HG02870 (cell line): ENCODE results near the gene IGSF21.
"Not testable (repeated sequence)": the region's sequence is repeated elsewhere in the genome, so short reads cannot be mapped to it uniquely, and the experiment has no call there.

Source experiments
- ATAC-seq: cut with Tn5 transposase; IDR thresholded peaks from one replicate; pipeline ENCODE4 v1.9.1; 2021; ENCODE audit warnings: mild to moderate bottlenecking, moderate library complexity; ENCODE audit not compliant: unreplicated experiment

Gene IGSF21

DNA sequence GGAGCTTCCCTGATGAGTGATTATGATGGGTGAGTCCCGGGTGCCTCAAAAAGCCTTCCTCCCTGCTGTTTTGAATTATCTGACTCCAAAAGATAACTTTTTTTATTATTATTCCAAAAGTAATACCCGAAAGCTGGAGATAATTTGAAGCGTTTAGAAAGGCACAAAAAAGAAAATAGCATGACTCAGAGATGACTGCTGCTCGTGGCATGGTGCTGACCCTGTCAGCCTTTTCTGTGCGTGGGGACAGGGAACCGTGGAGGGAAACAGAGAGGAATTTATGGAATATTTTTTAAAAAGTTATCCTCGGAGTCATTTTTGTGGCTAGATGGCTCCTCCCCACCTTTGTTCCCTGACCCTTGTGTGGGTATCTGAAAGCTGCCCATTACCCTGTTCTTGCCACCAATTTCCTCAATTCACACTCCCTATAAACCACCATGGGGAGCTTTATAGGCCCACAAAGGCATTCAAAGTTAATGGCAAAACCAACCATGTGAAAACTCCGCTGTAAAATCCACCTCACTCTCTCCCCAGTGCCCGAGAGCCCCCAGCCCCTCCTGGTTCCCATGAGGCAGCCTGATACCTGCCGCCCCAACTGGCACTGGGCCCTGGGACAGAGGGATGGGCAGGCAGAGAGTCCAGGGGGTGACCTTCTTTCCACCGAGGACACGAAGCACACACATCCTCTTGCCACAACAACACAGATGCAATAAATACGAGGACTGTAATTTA, 37.5 kb downstream of the IGSF21 start:
- ATAC-seq: no peak

DNA sequence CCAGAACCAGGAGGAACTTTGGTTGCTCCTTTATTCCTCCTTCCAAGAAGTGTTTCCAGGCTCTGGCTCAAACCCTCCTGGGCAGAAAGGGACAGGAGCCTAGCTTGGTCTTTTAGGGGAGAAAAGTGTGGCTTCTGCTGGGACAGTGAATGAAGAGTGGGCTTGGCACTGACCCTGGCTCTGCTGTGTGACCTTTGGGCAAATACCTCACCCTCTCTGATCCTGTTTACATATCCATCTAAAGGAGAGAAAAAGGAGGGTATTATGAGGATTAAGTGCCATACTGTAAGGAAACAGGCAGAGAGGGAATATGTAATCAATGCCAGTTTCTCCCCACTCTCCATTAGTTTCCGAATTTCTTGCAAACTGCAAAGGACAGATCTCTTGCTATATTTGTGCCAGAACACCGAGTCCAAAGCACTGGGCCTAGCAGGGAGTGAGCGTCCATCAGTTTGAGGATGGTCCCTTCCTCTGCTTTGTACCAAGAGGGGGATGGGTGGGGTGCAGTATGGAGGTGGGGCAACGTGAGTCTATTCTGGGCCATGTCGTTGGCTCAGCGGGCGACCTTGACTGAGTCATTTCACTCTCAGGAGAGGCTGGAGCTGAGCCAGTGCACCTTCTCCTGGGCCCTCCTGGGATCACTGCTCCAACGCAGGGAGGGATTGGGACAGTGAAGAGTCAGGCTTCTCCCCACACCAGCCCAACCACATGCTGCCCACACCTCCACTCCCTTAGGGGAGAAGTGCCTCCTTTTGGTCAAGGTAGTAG, 38.4 kb downstream of the IGSF21 start:
- ATAC-seq: no peak

DNA sequence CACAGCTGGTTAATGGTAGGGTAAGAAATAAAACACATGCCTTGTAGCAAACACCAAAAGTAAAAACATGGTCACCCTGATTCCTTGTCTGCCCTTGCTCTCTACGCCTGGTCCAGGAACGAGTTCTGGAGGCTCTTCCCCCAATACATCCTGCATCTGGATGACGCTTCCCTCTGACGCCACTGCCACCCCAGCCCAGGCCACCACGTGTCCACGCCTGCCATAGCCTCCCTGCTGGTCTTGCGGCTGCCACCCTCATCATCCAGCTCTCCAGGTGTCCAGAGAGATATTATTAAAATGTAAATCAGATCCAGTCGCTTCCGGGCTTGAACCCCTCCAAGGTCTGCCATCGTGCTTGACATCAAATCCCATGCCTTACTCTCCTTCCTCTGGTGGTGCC, 39.3 kb downstream of the IGSF21 start:
- no peak for ATAC-seq

DNA sequence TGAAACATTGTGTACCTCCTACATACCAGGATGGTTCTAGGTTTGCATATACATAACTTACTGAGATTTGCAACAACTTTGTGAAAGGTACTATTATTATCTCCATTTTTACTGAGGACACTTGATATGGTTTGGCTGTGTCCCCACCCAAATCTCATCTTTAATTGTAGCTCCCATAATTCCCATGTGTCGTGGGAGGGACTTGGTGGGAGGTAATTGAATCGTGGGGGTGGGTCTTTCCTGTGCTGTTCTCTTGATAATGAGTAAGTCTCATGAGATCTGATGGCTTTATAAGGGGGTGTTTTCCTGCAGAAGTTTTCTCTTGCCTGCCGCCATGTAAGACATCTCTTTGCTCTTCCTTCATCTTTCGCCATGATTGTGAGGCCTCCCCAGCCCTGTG, 40.1 kb downstream of the IGSF21 start:
- ATAC-seq: no peak

DNA sequence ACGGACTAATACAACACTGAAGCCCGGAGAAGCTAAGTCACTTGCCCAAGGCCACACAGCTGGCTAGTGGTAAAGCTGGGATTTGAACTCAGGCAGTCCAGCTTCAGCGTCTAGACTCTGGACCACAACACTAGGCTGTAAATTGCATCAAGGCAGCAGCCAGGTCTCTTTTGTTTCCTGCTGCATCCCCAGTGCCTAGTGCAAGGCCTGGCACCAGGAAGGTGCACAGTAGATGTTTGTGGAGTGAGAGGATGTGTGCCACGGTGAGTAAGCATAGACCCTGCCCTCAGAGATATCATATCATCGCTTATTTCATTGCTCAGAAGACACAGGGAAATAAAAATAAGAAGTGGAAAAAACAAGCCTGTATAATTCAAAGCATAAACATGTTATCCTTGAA, 40.9 kb downstream of the IGSF21 start:
- no peak for ATAC-seq

DNA sequence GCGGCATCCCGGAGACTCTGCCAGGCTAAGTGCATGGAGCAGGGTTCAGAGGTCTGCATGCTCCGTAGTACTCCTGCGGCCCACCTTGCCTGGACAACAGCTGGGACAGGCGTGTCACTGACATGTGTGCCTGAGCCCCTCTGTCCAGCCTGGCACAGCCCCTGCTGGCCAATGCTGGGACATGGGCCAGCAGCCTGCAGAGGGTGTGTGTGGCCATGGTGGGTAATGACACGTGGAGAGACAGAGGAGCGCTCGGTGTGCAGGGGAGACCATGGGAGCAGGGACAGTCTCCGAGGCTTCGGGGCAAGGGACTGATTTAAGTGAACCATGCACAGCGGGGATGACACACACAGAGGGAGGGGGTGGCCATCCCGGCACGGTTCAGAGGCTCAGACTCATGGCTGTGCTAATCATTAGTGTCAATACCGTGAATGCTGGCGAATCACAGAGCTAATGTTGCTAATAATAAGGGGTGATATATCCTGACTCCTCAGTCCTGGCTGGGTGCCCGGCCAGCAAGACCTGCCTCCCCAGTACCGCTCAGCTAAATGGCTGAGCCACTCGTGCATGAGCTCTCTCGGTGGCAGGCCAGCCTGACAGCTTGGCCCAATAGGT, 41.5 kb downstream of the IGSF21 start:
- no peak for ATAC-seq

DNA sequence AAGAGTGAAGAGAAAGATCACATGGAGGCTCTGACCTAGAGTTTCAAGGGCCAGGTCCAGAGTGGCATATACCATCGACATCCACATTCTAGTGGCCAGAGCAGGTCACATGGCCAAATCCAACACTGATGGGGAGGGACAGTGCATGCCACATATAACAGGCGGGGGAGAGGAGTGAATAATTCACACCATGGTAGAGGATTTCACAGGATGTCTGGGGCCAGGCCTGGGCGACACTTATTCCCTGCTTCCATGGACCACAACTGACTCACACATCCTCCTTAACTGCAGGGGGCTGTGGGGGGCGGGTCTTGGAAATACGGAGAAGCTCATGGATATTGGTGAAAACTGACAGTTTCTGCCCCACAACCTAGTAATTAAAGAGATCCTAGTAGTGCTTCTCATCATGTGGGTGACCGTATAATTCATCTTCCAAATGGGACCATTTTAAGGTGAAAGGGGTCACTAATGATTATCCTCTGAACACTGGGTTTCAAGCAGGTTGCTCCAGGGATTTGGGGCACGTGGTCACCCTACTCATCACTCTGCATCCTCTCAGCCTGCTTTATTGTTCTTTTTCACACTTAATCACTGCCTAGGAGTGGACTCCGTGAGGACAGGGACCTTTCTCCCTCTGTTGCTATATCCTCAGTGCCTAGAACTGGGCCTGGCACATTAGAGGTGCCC, 44.0 kb downstream of the IGSF21 start:
- ATAC-seq: no peak

DNA sequence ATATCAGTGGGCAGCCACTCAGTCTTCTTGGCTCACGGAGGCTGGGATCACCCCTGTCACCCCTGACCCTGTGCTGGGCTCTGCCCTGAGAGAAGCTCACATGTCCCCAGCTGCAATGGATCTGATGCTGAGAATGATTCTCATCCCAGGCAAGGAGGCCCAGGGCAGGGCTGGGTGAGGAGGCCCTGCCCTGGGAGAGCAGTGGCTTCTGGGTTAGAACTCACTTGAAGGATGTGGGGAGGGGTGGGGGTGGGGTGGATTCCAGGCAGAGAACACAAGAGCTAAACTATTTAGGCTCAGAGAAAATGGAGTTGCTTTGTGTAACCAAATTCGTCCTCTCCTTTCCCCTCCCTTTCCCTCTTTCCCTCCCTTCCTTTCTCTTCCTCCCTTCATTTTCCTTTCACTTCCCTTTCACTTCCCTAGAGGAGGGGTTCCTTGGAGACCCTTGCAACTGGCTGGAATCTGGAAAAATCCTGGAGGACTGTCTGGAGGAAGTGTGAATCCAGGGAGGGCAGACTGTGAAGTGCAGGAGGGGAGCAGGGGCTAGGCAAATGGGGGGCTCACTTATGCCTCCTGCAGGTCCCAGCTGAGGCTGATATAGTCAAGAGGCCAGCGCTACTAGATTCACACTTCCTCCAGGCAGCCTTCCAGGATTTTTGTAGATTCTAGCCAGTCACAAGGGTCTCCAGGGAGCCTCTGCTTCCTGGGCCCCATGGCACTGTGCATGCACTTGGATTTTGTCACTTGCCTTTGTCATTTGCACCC, 47.0 kb downstream of the IGSF21 start:
- no peak for ATAC-seq

DNA sequence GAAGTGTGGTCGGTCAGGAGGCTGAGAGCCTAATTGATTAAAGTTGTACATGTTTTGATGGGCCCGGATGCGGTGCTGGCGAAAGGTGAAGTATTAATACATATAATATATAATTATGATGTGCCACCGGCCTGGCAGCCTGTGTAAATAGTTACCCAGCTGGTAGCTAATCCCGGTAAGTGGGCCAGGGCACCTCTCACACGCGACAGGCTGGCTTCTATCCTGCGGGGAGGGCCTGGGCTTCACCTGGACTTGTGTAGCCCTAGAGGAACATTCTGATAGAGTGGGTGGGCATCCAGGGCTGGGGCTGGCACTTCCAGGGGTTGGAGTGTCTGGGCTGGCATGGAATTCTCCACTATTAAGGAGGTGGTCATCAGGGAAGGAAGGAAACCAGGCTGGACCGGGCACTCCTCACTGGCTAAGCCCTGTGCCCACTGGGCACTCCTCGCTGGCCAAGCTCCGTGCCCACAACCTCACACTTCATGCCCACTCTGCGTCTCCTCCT, 48.3 kb downstream of the IGSF21 start:
- no peak for ATAC-seq

DNA sequence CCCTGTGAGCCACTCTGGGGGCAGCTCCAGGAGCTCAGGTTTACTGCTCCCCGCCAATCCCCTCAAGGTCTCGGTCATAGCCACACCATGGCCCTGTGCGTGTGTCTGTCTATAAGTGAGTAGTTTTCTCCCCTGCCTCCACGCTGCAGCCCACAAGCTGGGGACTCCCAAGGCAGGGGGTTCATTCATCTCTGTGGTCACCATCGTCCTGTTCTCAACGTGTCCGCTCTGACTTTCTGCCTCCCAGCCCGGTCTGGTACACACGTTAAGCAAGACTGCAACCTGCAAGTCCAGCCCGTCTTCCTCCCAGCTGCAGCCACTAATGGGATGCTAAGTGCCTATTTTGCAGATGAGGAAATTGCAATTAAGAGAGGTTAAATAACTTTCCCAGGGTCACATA, 49.8 kb downstream of the IGSF21 start:
- no peak for ATAC-seq

DNA sequence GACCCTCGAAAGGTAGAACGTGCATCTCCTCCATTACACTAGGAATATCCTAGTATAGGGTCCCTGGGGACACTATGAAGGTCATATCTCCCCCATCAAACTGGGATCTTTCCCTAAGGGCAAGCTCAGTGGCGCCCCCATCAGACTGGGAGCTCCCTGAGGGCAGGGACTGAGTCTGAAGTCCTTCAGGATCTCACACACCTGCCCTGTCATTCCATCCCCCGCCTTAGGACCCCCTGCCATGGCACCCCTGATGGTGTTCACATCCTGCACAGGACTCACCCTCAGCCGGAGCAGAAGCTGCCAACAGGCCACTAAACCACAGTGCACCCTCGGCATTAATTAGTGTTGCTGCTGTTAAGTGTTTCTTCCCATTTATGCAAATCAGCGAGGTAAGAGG, 50.4 kb downstream of the IGSF21 start:
- ATAC-seq: no peak

DNA sequence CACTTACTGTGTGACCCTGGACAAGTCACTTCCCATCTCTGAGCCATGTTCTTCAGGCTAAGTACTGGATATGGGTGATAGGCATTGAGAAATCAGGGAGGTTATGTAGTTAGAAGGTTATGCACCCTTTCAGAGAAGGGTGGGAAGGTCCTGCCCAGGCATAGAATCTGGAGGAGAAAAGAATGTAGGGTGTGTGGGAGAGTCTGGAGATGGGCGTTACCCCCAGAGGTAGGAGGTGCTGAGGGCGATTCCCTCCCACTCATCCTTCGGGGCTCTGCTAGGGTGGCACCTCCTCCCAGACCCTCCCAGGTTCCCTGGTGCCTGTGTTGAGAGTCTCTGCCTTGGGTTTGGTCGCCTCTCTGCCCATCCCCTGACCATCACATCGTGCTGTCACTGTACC, 51.1 kb downstream of the IGSF21 start:
- no peak for ATAC-seq

DNA sequence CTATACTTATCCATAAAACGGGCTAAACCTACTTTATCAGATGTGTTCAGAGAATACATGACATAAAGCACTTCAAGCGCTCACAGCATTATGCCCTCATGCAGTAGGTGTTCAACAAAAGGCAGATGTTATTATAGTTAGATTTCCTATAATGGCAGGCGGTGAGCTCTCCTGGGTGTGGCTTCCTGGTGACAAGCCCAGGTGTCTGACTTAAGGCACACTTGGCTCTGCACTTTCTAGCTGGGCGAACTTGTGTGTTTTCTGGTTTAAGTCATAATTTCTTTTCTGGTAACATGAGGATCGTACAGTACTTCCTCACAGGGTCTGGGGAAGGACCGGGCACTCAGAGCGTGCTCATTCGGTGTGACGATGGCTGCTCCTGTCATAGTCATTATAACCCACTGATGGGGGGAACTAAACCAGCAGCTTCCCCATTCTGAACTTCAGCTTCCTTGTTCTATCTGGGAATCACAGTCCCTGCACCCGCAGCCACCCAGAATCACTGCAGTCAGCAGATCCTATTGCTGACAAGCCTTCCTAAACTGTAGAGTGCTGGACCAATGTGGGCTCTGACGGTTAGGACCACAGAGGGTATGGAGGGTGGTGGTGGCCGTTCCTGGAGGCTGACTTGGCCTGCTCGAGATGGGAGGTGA, 52.8 kb downstream of the IGSF21 start:
- ATAC-seq: no peak

DNA sequence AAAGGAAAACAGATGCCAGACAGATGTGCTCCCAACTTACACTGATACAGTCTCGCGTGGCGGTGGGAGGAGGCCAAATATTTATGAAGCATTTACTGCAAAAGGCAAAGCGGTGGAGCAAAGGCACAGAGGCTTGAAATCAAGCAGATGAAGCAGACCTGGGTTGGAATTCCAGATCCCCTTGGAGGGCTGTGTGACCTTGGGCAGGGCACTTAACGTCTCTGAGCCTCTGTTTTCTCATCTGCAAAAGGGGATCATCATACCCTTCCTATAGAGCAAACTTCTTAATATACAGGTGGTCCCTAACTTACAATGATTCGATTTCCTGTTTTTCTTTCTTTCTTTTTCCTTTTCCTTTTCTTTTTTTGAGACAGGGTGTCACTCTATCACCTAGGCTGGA, 54.1 kb downstream of the IGSF21 start:
- no peak for ATAC-seq

DNA sequence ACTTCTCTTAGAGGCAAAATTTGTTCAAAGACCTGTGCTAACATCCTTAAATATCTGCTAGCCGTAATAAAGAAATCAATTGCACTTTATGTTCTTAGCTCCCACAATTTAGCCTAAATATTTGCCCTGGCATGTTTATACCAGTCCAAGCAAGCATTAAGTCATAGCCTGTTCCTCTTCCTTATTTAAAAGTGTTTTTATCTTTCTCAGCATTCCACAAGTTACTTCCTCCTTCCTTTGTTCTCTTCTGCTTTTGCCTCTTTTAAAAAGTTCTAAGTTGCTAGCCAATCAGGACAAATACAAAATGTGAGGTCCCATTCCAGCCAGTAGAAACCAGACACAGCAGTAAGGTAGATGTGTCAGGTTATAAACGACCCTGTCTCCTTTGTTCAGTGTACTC, 58.0 kb downstream of the IGSF21 start:
- ATAC-seq: not testable (repeated sequence)

DNA sequence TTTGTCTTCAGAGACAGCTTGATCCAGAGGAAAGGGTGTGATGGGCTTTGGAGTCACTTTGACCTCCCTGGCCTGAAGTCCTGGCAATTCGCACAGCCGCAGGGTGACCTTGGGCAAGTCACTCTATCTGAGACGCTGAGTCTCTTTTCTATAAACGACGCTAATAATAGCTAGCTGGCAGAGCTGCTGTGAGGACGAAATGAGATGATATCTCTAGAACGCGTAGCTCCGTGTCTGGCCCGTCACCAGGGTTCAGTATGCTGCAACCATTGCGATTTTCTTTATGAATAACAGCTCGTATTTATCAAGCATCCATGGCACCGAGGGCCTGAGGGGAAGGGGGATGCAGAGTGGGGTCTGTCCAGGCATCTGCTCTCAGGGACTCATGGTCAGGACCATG, 58.7 kb downstream of the IGSF21 start:
- ATAC-seq: no peak

DNA sequence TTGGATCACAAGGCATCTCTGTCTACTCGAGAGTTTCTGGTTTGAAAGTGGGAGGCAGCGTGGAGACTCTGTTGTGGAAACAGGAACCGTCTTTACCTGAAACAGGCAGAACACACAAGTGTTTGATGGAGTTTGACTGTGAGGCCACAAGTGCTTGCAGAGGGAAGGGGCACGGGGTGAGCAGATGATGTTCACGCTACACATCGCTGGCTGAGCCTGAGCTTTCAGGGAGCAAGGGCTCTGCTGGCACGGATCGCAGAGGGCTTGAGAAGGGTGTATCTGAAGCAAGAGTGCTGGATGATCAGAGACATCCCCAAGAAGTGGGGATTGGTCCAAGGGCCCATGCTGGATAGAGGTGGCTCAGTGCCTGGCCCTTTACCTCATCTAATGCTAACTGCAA, 59.3 kb downstream of the IGSF21 start:
- no peak for ATAC-seq

DNA sequence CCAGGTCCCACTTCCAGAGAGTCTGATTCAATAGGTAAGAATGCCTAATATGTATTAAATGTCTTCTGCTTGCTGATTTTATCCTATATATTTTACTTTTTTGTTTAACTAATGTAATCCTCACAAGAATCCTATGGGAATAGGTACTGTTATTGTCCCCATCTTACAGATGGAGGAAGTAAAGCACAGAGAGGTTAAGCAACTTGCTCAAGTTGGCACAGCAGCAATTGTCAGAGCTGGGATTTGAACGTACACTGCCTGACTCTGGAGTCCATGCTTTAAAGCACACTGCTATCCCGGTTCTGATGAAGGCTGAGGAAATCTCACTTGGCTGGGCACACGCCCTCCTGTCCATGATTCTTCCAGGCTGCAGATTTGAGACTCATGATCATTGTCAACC, 62.8 kb downstream of the IGSF21 start:
- no peak for ATAC-seq

DNA sequence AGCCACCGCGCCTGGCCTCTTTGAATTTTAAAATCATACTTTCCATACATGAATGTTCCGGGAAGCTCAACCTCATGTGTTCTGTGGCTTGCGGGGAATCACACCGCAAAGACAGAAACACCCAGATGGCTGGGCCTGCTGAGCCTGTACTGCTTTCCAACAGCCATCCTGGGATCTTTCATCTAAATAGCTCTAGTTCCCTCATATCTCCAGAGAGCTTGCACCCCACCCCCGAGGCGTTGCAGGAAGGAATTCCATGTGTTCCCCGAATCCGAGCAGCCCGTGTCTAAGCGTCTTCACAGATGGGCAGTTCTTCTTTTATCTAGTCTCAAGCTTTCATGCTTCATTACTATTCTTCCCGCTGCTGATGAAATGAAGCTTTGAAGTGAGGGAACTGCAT, 66.4 kb downstream of the IGSF21 start:
- no peak for ATAC-seq

DNA sequence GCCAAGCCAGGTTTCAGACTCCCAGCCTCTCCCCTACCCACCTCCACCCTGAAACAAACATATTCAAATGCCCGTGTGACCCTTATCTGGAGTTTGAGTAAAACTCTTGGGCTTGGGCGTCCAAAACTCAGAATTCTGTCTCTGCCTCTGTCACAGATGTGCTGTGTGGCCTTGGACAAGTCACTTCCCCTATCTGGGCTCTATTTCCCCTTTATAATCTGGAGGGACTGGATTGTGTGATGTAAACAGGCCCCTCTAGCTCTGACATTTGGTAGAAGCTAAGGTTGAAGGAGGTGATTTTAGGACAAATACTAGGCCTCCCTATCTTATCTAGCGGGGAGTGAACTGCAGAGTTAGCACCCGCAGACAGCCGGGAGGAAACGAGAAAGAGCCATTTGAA, 67.5 kb downstream of the IGSF21 start:
- ATAC-seq: no peak
